Osteoblast (primary cell): ENCODE data around the gene MIB2. TPM values are rescaled to one million over a fixed set of nuclear protein-coding genes. Genes with fewer than 3 reads are reported as not detected.

Experiments used
- DNase-seq: peaks from one replicate; pipeline ENCODE4 v3.0.0; 2011; ENCODE audit warnings: low spot score, mixed read lengths; ENCODE audit not compliant: insufficient read length; ENCODE audit errors: missing footprints
- H2AFZ ChIP-seq: 2 replicates; pipeline ENCODE4 v1.6.0; 2011; ENCODE audit warnings: mild to moderate bottlenecking, low read length
- H3K27ac ChIP-seq: 2 replicates; pipeline ENCODE4 v1.5.1; 2011; ENCODE audit warnings: mild to moderate bottlenecking, low read depth, low read length, moderate library complexity
- H3K27me3 ChIP-seq: 2 replicates; pipeline ENCODE4 v1.6.0; 2012; ENCODE audit warnings: mild to moderate bottlenecking, control low read depth, inconsistent platforms, low read length, moderate library complexity; ENCODE audit not compliant: insufficient read depth
- H3K36me3 ChIP-seq: 2 replicates; pipeline ENCODE4 v1.5.1; 2011; ENCODE audit warnings: mild to moderate bottlenecking, low read length, control low read depth, moderate library complexity; ENCODE audit not compliant: insufficient read depth
- H3K4me1 ChIP-seq: 2 replicates; pipeline ENCODE4 v1.5.1; 2011; ENCODE audit warnings: mild to moderate bottlenecking, low read length, control low read depth, moderate library complexity; ENCODE audit not compliant: insufficient read depth
- H3K4me2 ChIP-seq: 2 replicates; pipeline ENCODE4 v1.6.0; 2011; ENCODE audit warnings: mild to moderate bottlenecking, low read length; ENCODE audit not compliant: insufficient read depth
- H3K4me3 ChIP-seq: fragments of 200-600 bp; sonication (generic); 3 replicates; pipeline ENCODE4 v1.5.1; 2012; ENCODE audit warnings: mild to moderate bottlenecking, low read length, inconsistent platforms; ENCODE audit not compliant: insufficient read depth
- H3K79me2 ChIP-seq: 2 replicates; pipeline ENCODE4 v1.6.0; 2012; ENCODE audit warnings: mild to moderate bottlenecking, low read length, control low read depth, inconsistent platforms; ENCODE audit not compliant: insufficient read depth
- H3K9me3 ChIP-seq: 2 replicates; pipeline ENCODE4 v1.5.1; 2011; ENCODE audit warnings: low read depth, low read length, control low read depth
- H4K20me1 ChIP-seq: 2 replicates; pipeline ENCODE4 v1.6.0; 2012; ENCODE audit warnings: mild to moderate bottlenecking, low read length, control low read depth; ENCODE audit not compliant: insufficient read depth
- total RNA-seq: library from RNA; depleted of rRNA; stranded (reverse); fragments of >200 nt; gene quantifications from 2 replicates; pipeline ENCODE4 v1.2.3, GENCODE V29; 2012
- TF ChIP-seq, protein P1 (sequence below): IDR thresholded peaks from 2 replicates; pipeline ENCODE4 v1.5.1; 2011; ENCODE audit warnings: mild to moderate bottlenecking, low read depth, low read length, moderate library complexity; ENCODE audit errors: extremely low read depth

The MIB2 gene
- total RNA-seq, 1 donor = 80.7 TPM

DNA sequence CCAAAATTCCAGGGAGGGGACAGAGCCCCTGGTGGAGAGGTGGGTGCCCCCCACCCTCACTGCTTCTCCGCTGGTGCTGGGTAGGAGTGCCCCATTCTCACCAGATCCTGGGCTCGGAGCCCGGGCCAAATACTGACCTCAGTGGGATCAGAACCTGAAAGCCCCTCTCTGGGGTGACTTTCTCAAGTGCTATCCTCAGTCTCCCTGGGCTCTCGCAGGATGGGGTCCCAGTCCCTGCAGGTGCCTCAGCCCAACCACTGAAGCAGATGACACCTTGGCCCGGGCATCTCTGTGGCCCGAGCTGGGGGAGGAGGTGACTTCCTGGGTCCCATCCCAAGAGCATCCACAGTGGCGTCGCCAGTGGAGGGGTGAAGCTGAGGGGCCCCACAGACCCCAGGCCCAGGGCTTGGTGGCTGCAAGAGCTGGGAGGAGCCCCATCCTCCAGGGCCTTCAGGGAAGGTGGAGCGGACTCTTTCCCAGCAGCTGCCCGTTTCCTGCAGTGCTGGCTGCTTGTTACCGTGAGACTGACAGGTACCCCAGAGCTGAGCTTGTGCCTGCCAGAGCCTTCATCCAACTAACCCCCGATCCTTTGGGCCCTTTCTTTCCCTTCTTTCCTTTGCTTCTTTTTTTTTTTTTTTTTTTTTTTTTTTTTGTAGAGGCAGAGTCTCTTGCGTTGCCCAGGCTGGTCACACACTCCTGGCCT, 11.5 kb upstream of the MIB2 start:
- Histone ChIP-seq H2AFZ (no peak overlapping the region), H3K36me3 (no peaks in the 10 kb centered on the region), H3K4me2 (no peak overlapping the region), H3K27ac (no peak overlapping the region), H3K9me3 (no peaks in the 10 kb centered on the region), H3K4me1 (no peaks in the 10 kb centered on the region), H3K4me3 (no peak overlapping the region), H3K27me3 (peaks cover 24% of the 10 kb centered on the region), H3K79me2 (no peaks in the 10 kb centered on the region), H4K20me1 (no peaks in the 10 kb centered on the region)
- peak; percentile 90 for DNase-seq
- TF ChIP-seq, protein P1, sequence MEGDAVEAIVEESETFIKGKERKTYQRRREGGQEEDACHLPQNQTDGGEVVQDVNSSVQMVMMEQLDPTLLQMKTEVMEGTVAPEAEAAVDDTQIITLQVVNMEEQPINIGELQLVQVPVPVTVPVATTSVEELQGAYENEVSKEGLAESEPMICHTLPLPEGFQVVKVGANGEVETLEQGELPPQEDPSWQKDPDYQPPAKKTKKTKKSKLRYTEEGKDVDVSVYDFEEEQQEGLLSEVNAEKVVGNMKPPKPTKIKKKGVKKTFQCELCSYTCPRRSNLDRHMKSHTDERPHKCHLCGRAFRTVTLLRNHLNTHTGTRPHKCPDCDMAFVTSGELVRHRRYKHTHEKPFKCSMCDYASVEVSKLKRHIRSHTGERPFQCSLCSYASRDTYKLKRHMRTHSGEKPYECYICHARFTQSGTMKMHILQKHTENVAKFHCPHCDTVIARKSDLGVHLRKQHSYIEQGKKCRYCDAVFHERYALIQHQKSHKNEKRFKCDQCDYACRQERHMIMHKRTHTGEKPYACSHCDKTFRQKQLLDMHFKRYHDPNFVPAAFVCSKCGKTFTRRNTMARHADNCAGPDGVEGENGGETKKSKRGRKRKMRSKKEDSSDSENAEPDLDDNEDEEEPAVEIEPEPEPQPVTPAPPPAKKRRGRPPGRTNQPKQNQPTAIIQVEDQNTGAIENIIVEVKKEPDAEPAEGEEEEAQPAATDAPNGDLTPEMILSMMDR = no peak

DNA sequence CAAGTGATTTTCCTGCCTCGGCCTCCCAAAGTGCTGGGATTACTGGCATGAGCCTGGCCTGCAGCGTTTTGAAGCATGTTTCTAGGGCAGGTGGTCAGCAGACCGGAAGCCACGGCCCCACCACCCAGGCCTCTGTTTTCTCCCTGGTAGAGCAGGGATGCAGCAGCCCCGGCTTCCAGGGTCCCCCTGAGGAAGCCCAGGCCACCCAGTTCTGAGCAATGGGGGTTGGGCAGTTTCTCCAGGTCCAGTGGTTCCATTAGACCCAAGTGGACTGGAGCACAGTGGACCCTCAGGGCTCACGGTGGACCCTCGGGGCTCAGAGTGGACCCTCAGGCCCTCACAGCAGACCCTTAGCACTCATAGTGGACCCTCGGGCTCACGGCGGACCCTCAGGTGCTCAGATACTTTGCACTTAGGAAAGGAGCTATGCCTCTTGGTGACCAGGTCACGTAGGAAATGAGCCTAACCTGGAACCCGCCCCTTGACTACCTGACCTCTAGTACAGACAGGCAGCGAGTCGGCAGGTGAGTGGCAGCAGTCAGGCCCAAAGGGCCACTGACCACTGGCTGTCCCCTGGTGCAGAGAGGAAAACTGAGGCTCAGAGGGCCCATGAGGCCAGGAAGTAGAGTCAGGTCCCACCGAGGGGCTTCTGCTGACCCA, 10.8 kb upstream of the MIB2 start:
- no peaks in the 10 kb centered on the region for H3K79me2 ChIP-seq
- TF ChIP-seq, protein P1 = no peak
- H3K36me3 ChIP-seq = no peaks in the 10 kb centered on the region
- no peaks in the 10 kb centered on the region for H3K9me3 ChIP-seq
- H3K4me2 ChIP-seq = no peak overlapping the region
- no peaks in the 10 kb centered on the region for H3K4me1 ChIP-seq
- H3K27me3 ChIP-seq = peaks cover 17% of the 10 kb centered on the region
- H4K20me1 ChIP-seq = no peaks in the 10 kb centered on the region
- no peak overlapping the region for H2AFZ ChIP-seq
- DNase-seq = peak; percentile 78
- no peak overlapping the region for H3K4me3 ChIP-seq
- no peak overlapping the region for H3K27ac ChIP-seq

DNA sequence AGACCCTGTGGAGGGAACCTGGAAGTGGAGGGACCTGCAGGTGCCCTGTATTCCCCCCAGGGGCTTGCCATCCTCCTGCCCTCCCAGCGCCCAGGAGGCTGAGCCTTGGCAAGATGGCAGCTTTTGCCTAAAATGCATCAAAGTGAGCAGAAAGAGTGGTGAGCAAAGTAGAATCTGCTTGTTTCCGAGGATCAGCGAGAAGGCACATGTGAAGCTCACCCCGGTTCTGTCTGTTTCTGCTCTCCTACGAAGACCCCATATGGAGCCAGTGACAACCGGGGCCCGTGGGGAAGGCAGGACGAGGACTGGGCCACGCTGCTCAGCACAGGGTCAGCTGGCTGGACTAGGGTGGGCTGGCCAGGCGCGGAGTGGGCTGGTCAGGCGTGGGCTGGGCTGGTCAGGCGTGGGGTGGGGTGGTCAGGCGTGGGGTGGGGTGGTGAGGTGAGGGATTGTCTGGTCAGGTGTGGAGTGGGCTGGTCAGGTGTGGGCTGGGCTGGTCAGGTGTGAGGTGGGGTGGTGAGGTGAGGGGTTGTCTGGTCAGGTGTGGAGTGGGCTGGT, 10.2 kb upstream of the MIB2 start:
- no peaks in the 10 kb centered on the region for H3K4me1 ChIP-seq
- no peak overlapping the region for H2AFZ ChIP-seq
- no peaks in the 10 kb centered on the region for H3K36me3 ChIP-seq
- H3K4me2 ChIP-seq = no peak overlapping the region
- H3K27me3 ChIP-seq = peaks cover 16% of the 10 kb centered on the region
- no peaks in the 10 kb centered on the region for H4K20me1 ChIP-seq
- H3K9me3 ChIP-seq = no peaks in the 10 kb centered on the region
- no peaks in the 10 kb centered on the region for H3K79me2 ChIP-seq
- TF ChIP-seq, protein P1 = no peak
- H3K27ac ChIP-seq = no peak overlapping the region
- no peak overlapping the region for H3K4me3 ChIP-seq
- DNase-seq = peak; percentile 89

DNA sequence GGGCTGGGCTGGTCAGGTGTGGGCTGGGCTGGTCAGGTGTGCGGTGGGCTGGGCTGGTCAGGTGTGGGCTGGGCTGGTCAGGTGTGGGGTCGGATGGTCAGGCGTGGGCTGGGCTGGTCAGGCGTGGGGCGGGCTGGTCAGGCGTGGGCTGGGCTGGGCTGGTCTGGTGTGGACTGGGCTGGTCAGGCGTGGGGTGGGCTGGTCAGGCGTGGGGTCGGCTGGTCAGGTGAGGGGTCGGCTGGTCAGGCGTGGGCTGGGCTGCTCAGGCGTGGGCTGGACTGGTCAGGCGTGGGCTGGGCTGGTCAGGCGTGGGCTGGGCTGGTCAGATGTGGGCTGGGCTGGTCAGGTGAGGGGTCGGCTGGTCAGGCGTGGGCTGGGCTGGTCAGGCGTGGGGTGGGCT, 9.6 kb upstream of the MIB2 start:
- Histone ChIP-seq H3K4me1 (no peaks in the 10 kb centered on the region), H2AFZ (no peak overlapping the region), H3K4me2 (no peak overlapping the region), H3K27ac (no peak overlapping the region), H3K36me3 (no peaks in the 10 kb centered on the region), H3K9me3 (no peaks in the 10 kb centered on the region), H3K79me2 (no peaks in the 10 kb centered on the region), H3K4me3 (no peak overlapping the region), H4K20me1 (no peaks in the 10 kb centered on the region), H3K27me3 (peaks cover 10% of the 10 kb centered on the region)
- TF ChIP-seq, protein P1 = no peak
- DNase-seq = peak; percentile 22
